ENCODE results near the gene MAPK1.

- no peak for TF ChIP-seq TSHZ2 (CRISPR knock-in tag; IDR thresholded peaks at IDR 0.05)
- no peak for TF ChIP-seq ZFP30 (CRISPR knock-in tag; IDR thresholded peaks at IDR 0.05)
Measured at GRCh38 chr22:21823740-21824444, 43.6 kb downstream of the MAPK1 start.

All from SK-N-SH treated with all-trans-retinoic acid at 6 μM for 48 hours (cell line).